Jurkat, Clone E6-1 (cell line): ENCODE measurements around the gene NTM.

Experiments used
- DNase-seq: peaks from one replicate; pipeline ENCODE4 v3.0.0-alpha.2; 2011; ENCODE audit warnings: low read depth, low spot score
- H3K4me3 ChIP-seq: 2 replicates; pipeline ENCODE4 v1.5.1; 2011; ENCODE audit warnings: mild to moderate bottlenecking, low read length, control low read depth, moderate library complexity

The NTM gene

GRCh38 chr11:132263241-132263640 lies 892.8 kb downstream of the NTM start:
- DNase-seq: no peak
- H3K4me3 ChIP-seq: no peak overlapping the region

- DNase-seq: no peak
- H3K4me3 ChIP-seq: no peak overlapping the region
Measured at GRCh38 chr11:132263875-132264274, 893.5 kb downstream of the NTM start.

- no peak for DNase-seq
- H3K4me3 ChIP-seq: no peak overlapping the region
Measured at GRCh38 chr11:132264616-132265015, 894.2 kb downstream of the NTM start.

GRCh38 chr11:132278801-132279574 lies 908.6 kb downstream of the NTM start:
- H3K4me3 ChIP-seq: no peak overlapping the region
- DNase-seq: peak; percentile 12

- no peak overlapping the region for H3K4me3 ChIP-seq
- DNase-seq: no peak
Measured at GRCh38 chr11:132284048-132284447, 913.6 kb downstream of the NTM start.

GRCh38 chr11:132284611-132285010 lies 914.2 kb downstream of the NTM start:
- DNase-seq: no peak
- no peak overlapping the region for H3K4me3 ChIP-seq

- H3K4me3 ChIP-seq: no peak overlapping the region
- no peak for DNase-seq
Measured at GRCh38 chr11:132285631-132286030, 915.2 kb downstream of the NTM start.

GRCh38 chr11:132286106-132286505 lies 915.7 kb downstream of the NTM start:
- no peak for DNase-seq

GRCh38 chr11:132288036-132288435 lies 917.6 kb downstream of the NTM start:
- DNase-seq: no peak
- no peak overlapping the region for H3K4me3 ChIP-seq

More at GRCh38 chr11:132286106-132286505, 915.7 kb downstream of the NTM start:
- H3K4me3 ChIP-seq: no peak overlapping the region

- no peak for DNase-seq
- H3K4me3 ChIP-seq: no peak overlapping the region
Measured at GRCh38 chr11:132289590-132290256, 919.3 kb downstream of the NTM start.

GRCh38 chr11:132293586-132293985 lies 923.2 kb downstream of the NTM start:
- DNase-seq: no peak
- H3K4me3 ChIP-seq: no peak overlapping the region

- DNase-seq: no peak
Measured at GRCh38 chr11:132296946-132297610, 926.7 kb downstream of the NTM start.

GRCh38 chr11:132298357-132298756 lies 927.9 kb downstream of the NTM start:
- DNase-seq: no peak
- H3K4me3 ChIP-seq: no peak overlapping the region

More at GRCh38 chr11:132296946-132297610, 926.7 kb downstream of the NTM start:
- no peak overlapping the region for H3K4me3 ChIP-seq

- H3K4me3 ChIP-seq: no peak overlapping the region
- DNase-seq: peak; percentile 1
Measured at GRCh38 chr11:132300283-132300682, 929.9 kb downstream of the NTM start.

GRCh38 chr11:132301465-132301864 lies 931.0 kb downstream of the NTM start:
- H3K4me3 ChIP-seq: no peak overlapping the region
- DNase-seq: no peak

GRCh38 chr11:132301900-132302299 lies 931.5 kb downstream of the NTM start:
- DNase-seq: no peak
- H3K4me3 ChIP-seq: no peak overlapping the region

- no peak overlapping the region for H3K4me3 ChIP-seq
- no peak for DNase-seq
Measured at GRCh38 chr11:132307309-132308020, 937.0 kb downstream of the NTM start.

- no peak overlapping the region for H3K4me3 ChIP-seq
- no peak for DNase-seq
Measured at GRCh38 chr11:132310390-132311375, 940.3 kb downstream of the NTM start.
